Ramos (cell line): Measurements from ENCODE around the gene PTPRT.

ENCODE experiments used
- in situ Hi-C: fragments of 300-500 bp; cut with MboI; formaldehyde crosslinking; loops from one replicate; pipeline ENCODE4 v1.14.3; 2022; ENCODE audit warnings: low sequenced_read_pairs; ENCODE audit not compliant: unreplicated experiment

PTPRT gene

GRCh38 chr20:42604998-42605956, 584.4 kb downstream of the PTPRT start:
- in situ Hi-C loops, result no loop called here

DNA sequence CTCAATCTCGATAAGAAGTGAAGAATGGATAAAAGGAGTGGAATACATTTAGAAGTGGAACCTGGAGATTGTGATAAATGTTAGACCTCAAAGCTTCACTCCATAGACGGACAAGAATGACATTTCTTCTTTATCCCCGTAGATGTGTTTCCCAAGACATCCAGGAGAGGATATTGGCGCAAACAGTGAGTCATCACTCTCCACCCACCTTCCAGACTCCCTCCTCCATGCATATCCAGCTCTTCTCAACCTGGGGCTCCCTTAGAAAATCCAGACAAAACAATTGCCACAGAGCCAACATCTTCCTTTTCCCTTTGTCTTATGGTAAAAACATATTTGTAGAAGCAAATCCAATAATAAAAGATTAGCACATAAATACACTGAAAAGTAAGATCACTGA, 586.1 kb downstream of the PTPRT start:
- in situ Hi-C loops, result no loop called here

- in situ Hi-C loops, result no loop called here
Observed at GRCh38 chr20:42598581-42598980, 591.1 kb downstream of the PTPRT start.

DNA sequence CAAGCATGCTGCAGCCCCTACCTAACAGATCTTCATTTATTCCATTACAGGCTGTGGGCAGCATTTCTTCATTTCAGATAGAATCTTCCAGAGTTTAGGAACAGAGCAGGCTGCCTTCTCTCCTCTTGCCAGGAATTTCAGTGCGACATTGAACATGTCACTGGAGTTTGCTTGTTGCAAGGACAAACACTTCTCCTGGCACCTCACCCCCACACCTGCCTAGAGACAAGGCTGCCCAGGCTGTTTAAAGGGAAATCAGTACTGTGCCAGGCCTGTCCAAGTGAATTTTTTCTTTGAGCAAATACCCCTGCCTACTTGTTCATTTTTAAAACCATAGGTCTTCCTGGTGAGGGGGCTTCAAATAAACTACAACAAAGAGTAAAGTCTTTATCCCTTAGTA, 594.1 kb downstream of the PTPRT start:
- in situ Hi-C loops, result no loop called here

- in situ Hi-C loops, result no loop called here
Observed at GRCh38 chr20:42594659-42595058, 595.0 kb downstream of the PTPRT start.

DNA sequence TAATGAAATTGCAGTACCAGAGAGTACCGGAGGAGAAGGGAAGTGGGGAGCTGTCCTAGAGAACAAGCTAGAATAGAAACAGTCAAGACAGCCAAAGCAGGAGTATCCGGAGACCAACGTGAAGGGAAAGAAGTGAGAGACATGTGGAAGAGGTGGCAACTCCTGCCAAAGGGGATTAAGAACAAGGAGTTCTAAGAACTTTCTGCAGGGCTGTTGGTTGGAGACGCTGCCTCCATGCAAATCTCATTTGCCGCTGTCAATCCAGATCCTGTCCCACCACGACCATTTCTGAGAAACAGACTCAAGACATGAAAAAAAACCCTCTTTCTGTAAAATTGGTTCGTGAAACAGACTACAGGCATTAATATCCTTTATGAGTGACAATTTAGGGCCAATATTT, 595.7 kb downstream of the PTPRT start:
- in situ Hi-C loops, result no loop called here

DNA sequence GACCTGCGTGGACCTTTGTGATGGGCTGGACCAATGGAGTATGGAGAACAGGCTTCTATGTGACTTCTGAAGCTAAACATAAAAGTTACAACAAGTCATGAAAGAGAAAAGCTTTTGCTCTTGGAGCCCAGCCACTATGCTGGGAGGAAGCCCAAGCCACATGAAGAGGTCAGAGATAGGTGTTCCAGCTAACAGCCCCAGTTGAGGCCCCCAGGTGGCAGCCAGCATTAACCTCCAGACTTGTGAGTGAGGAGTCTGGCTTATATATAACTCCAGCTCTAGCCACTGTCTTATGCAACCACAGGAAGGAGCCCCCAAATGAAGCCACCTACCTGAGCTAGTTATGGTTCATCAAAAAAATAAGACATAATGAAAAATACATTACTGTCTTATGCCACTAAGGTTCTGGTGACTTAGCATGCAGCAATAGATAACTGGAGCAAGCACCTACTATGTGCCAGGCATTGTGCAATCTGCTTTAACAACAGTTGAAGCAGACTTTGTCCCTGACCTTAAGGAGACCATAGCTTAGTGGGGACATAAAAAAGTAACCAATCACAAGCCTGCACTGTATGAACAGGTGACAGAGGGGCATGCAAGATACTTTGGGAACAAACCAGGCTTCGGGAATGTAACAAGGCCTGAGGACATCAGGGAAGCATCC, 599.6 kb downstream of the PTPRT start:
- in situ Hi-C loops, result no loop called here

DNA sequence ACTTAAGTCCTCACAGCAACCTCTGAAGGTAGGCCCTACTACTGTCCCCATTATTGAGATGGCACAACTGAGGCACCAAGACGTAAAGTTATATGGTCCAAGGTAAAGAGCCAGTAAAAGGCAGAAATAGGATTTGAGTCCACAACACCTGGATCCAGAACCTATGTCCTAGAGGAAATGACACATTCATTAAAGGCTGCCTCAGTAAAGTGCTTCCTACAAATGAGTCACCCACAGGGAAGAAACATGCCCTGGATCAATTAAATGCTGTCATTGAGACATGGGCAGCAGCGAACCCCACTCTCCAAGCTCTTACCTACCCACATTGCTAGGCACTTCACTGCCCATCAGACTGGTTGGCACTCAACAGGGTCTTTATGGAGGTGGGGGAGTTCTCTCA, 600.9 kb downstream of the PTPRT start:
- in situ Hi-C loops, result no loop called here

GRCh38 chr20:42587427-42587826, 602.3 kb downstream of the PTPRT start:
- in situ Hi-C loops, result no loop called here

GRCh38 chr20:42581311-42581710, 608.4 kb downstream of the PTPRT start:
- in situ Hi-C loops, result no loop called here

GRCh38 chr20:42576167-42576566, 613.5 kb downstream of the PTPRT start:
- in situ Hi-C loops, result no loop called here

DNA sequence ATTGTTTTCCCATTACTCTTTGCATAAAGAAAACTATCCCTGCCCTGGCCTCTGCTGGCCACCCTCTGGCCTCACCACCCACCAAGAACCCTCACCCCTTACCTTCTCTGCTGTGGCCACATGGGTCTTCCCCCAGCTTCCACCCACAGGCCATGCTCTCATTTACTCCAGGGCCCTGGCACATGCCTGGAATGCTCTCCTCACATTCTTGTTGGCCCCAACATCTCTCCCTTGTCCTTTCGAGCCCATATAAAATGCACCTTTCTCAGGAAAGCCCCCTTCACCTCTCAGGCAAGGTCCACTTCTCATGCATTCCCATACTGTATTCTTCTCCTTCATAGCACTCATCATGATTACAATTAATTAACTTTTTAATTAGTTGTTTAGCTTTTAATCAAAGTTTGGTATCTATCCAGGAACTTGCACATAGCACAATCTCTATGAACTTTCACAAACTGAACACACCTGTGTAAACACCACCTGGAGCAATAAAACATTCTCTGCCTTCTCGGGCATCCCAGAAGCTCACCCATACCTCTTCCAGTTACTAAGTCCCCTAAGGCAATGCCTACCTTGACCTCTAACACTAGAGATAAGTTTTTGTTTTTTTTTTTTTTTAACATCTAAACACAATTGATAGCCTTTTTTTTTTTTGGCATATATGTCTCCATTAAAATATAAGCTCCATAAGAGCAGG, 617.2 kb downstream of the PTPRT start:
- in situ Hi-C loops, result no loop called here

DNA sequence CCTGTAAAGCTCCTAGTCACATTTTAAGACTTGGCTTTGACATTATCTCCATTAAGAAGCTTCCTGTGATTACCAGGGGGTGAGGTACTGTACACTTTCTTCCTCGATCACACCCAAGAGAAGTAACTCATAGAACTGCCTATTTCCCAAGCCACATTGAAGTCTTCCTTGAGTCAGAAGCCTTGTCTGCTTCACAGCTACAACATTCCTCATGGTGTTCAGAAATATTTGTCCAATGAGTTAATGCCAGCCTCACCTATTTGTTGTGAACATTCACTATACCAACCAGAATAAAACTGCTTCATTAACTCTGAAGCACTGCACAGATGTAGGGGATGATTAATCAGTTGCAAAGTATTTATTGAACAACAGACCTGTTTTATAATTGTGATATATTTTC, 622.3 kb downstream of the PTPRT start:
- in situ Hi-C loops, result no loop called here

GRCh38 chr20:42565235-42565995, 624.3 kb downstream of the PTPRT start:
- in situ Hi-C loops, result no loop called here

- in situ Hi-C loops, result no loop called here
Observed at GRCh38 chr20:42559665-42560064, 630.0 kb downstream of the PTPRT start.

DNA sequence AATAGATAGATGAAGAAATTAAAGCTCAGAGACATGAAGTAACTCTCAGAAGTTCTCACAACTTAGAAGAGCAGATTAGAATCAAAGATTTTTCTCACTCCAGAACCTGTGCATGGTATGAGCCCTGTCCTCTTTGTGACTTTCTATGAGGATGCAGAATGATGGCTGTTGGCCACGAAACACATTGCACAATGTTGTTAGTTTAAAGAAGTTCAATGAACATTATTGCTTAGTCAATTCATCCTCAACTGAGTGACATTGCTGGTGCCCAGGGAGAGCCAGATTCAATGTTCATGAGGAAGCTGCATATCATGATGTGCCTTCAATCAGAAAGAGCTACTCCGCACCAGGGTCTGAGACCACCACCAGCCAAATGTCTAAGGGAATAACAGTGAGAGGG, 633.1 kb downstream of the PTPRT start:
- in situ Hi-C loops, result no loop called here

GRCh38 chr20:42553374-42553773, 636.3 kb downstream of the PTPRT start:
- in situ Hi-C loops, result no loop called here

- in situ Hi-C loops, result loop anchor here (25.0 kb wide), 1 partner anchor 812 kb away; no protein-coding TSS in a partner anchor
Observed at GRCh38 chr20:42549496-42549895, 640.2 kb downstream of the PTPRT start.

- in situ Hi-C loops, result loop anchor here (25.0 kb wide), 1 partner anchor 808 kb away; no protein-coding TSS in a partner anchor
Observed at GRCh38 chr20:42544926-42545325, 644.8 kb downstream of the PTPRT start.

DNA sequence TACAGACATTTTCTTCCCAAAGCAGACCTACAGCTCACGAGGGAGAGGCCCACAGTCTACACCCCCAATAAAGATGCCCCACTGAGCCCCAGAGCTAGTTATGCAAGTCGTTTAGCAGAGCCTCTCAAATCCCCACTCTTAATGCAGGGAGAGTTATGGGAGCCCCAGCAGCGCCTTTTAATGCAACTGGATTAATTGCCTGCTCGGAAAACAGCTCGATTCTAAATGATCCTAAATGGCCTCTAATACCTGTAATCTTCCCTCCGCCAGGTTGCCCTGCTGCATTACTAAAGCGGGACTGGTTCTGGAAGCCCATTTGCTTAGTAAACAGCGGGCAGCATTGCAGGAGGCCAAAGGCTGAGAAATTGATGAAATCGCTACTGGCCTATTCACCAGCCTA, 656.9 kb downstream of the PTPRT start:
- in situ Hi-C loops, result loop anchor here (25.0 kb wide), 1 partner anchor 796 kb away; no protein-coding TSS in a partner anchor
